Measurements from ENCODE around the gene AATK. TPM values are rescaled to one million over a fixed set of nuclear protein-coding genes. Genes with fewer than 3 reads are reported as not detected.

AATK gene
- polyA plus RNA-seq, 2 of the 4 experiments (the other 2 are of a cell fraction) = 0.26 to 0.37 TPM

- TF ChIP-seq CEBPB (IDR thresholded peaks at IDR 0.05) = no peak
- TF ChIP-seq RNF2 (IDR thresholded peaks at IDR 0.05; ENCODE audit: borderline replicate concordance, low read depth) = no peak
- TF ChIP-seq HOXB13 (CRISPR knock-in tag; IDR thresholded peaks at IDR 0.05; ENCODE audit: low read depth) = no peak
- no peak for TF ChIP-seq JUNB (IDR thresholded peaks at IDR 0.05)
- TF ChIP-seq FOSL2 (IDR thresholded peaks at IDR 0.05) = no peak
- TF ChIP-seq FOSL2 (CRISPR knock-in tag; IDR thresholded peaks at IDR 0.05) = no peak
- no peak for TF ChIP-seq HOXB5 (CRISPR knock-in tag; IDR thresholded peaks at IDR 0.05)
- TF ChIP-seq ATOH8 (CRISPR knock-in tag; IDR thresholded peaks at IDR 0.05; ENCODE audit: low read depth) = no peak
- TF ChIP-seq EP300 (IDR thresholded peaks at IDR 0.05) = no peak
- no peak for TF ChIP-seq BCL3 (IDR thresholded peaks at IDR 0.05)
- Histone ChIP-seq H3K4me1 (no peaks in the 10 kb centered on the region), H3K9me3 (no peaks in the 10 kb centered on the region), H3K4me3 (no peak overlapping the region), H3K27ac (no peak overlapping the region), H3K4me2 (no peak overlapping the region)
- ATAC-seq (no peak), DNase-seq (ENCODE audit: low read depth in 1 of 2, low spot score in 1 of 2) (no peak), FAIRE-seq (no peak)
- ChIA-PET POLR2A (no interaction called here), CTCF (interaction anchor here (1.2 to 4.6 kb wide), 3 partner anchors 13 to 164 kb away, joined by 4 to 36 read pairs (median 31); no protein-coding TSS in a partner anchor)
- 89% methylated on average over 11 of the region's 11 CpGs for WGBS (ENCODE audit: missing lambda C conversion rate)
These were observed 21.1 kb upstream of the AATK start for GRCh38 chr17:81187120-81187519.

GRCh38 chr17:81186203-81186602, 20.2 kb upstream of the AATK start:
- no peak for FAIRE-seq
- WGBS (ENCODE audit: missing lambda C conversion rate) = 76% methylated on average over 5 of the region's 7 CpGs
- no peak overlapping the region for H3K4me3 ChIP-seq
- no peak overlapping the region for H3K27ac ChIP-seq
- TF ChIP-seq HDAC2 (IDR thresholded peaks at IDR 0.05) (no peak), EHF (CRISPR knock-in tag; IDR thresholded peaks at IDR 0.05) (no peak), MAX (IDR thresholded peaks at IDR 0.05) (no peak), FOSL2 (IDR thresholded peaks at IDR 0.05) (no peak), FOSL2 (CRISPR knock-in tag; IDR thresholded peaks at IDR 0.05) (no peak), SREBF2 (IDR thresholded peaks at IDR 0.05) (no peak), RAD21 (conservative IDR thresholded peaks at IDR 0.05 in 1 of 2, IDR thresholded peaks at IDR 0.05 in 1 of 2) (no peak), KDM5A (IDR thresholded peaks at IDR 0.05) (no peak), RFX5 (IDR thresholded peaks at IDR 0.05) (no peak), TP53 (CRISPR knock-in tag; IDR thresholded peaks at IDR 0.05) (no peak), PHF8 (IDR thresholded peaks at IDR 0.05; ENCODE audit: borderline replicate concordance, low read depth) (no peak), MAZ (IDR thresholded peaks at IDR 0.05; ENCODE audit: borderline replicate concordance, low read depth, low read length) (no peak), POLR2AphosphoS2 (conservative IDR thresholded peaks at IDR 0.05; ENCODE audit: low read length) (no peak), ZFP36 (IDR thresholded peaks at IDR 0.05; ENCODE audit: borderline replicate concordance, partially characterized antibody) (no peak), MAFK (IDR thresholded peaks at IDR 0.05; ENCODE audit: partially characterized antibody) (no peak), EP300 (IDR thresholded peaks at IDR 0.05) (no peak), E2F6 (IDR thresholded peaks at IDR 0.05; ENCODE audit: borderline replicate concordance, low read depth) (no peak), ZSCAN20 (CRISPR knock-in tag; IDR thresholded peaks at IDR 0.05) (no peak)
- no peaks in the 10 kb centered on the region for H3K4me1 ChIP-seq
- DNase-seq (ENCODE audit: low read depth in 1 of 2, low spot score in 1 of 2) = no peak
- CTCF ChIA-PET = interaction anchor here (4.0 to 4.6 kb wide), 2 partner anchors 14 to 43 kb away, joined by 31 to 36 read pairs; no protein-coding TSS in a partner anchor
- POLR2A ChIA-PET = no interaction called here
- H3K4me2 ChIP-seq = no peak overlapping the region
- no peaks in the 10 kb centered on the region for H3K9me3 ChIP-seq
- no peak for ATAC-seq

Data from A549 (cell line).